ENCODE data around the gene GSE1.

DNA sequence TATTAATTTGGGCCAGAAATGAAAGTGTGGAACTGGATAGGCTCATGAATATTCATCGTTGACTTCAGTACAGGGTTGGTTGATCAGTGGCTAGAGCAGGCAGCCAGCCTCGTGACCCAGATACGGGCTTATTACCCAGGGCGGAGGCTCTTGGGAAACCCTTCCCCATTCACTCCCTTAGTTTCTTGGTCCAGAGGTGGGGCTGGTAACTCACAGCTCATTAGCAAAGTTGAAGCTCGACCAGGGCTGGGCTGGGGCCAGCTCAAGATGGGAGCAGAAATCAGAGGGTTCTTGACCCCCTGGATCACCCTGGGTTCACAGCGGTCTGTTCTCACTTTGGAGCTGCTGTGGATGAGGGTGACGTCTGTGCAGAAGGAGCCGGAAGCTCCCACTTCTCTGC, 44.6 kb upstream of the GSE1 start:
- no peak for TF ChIP-seq POLR2AphosphoS5 (IDR thresholded peaks at IDR 0.05; ENCODE audit: low read depth, low read length)
- TF ChIP-seq TAF1 (IDR thresholded peaks at IDR 0.05; ENCODE audit: borderline replicate concordance, low read depth, low read length), result no peak

Data from GM12892 (cell line).